ENCODE results near the gene SRSF1.

DNA sequence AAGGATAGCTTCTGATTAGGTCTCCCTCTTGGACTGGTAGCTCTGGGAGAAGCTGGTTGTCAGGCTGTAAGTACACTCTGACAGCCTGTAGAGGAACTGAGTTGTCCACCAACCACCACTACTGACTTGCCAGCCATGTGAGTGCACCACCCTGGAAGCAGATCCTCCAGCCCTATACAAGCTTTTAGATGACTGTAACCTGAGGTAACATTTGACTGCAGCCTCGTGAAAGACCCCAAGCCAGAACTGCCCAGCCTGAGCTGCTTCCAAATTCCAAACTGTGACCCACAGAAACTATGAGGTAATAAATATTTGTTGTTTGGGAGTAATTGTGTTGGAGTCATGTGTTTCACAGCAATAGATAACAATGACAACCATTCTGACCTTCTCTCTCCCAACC lies 45.4 kb upstream of the SRSF1 start:
- TF ChIP-seq, protein P1, sequence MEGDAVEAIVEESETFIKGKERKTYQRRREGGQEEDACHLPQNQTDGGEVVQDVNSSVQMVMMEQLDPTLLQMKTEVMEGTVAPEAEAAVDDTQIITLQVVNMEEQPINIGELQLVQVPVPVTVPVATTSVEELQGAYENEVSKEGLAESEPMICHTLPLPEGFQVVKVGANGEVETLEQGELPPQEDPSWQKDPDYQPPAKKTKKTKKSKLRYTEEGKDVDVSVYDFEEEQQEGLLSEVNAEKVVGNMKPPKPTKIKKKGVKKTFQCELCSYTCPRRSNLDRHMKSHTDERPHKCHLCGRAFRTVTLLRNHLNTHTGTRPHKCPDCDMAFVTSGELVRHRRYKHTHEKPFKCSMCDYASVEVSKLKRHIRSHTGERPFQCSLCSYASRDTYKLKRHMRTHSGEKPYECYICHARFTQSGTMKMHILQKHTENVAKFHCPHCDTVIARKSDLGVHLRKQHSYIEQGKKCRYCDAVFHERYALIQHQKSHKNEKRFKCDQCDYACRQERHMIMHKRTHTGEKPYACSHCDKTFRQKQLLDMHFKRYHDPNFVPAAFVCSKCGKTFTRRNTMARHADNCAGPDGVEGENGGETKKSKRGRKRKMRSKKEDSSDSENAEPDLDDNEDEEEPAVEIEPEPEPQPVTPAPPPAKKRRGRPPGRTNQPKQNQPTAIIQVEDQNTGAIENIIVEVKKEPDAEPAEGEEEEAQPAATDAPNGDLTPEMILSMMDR (IDR thresholded peaks at IDR 0.05) = no peak
- TF ChIP-seq POLR2AphosphoS5 (IDR thresholded peaks at IDR 0.05) = no peak

Measured in prostate gland (tissue), 2 donors.